Activated CD4-positive, alpha-beta T cell treated with anti-CD3 and anti-CD28 coated beads, Interleukin-2, amount 50 U/mL, for 1 hour (primary cell): ENCODE data around the gene HIP1.
"Not testable (repeated sequence)": the region's sequence is repeated elsewhere in the genome, so short reads cannot be mapped to it uniquely, and the experiment has no call there.

Experiments
- DNase-seq: peaks from one replicate; pipeline ENCODE4 v3.0.0-alpha.2; 2020

HIP1 gene

GRCh38 chr7:75738975-75739795 lies 444 bp upstream of the HIP1 start:
- DNase-seq: peak; percentile 100

GRCh38 chr7:75737856-75738603 lies 711 bp downstream of the HIP1 start:
- DNase-seq: no peak

GRCh38 chr7:75735581-75736350 lies 3.0 kb downstream of the HIP1 start:
- no peak for DNase-seq

- no peak for DNase-seq
Measured at GRCh38 chr7:75734586-75735458, 3.9 kb downstream of the HIP1 start.

- DNase-seq: no peak
Measured at GRCh38 chr7:75732764-75733630, 5.7 kb downstream of the HIP1 start.

GRCh38 chr7:75732016-75732521 lies 6.7 kb downstream of the HIP1 start:
- no peak for DNase-seq

- no peak for DNase-seq
Measured at GRCh38 chr7:75729851-75730274, 8.9 kb downstream of the HIP1 start.

- DNase-seq: peak; percentile 26
Measured at GRCh38 chr7:75727881-75728593, 10.7 kb downstream of the HIP1 start.

- DNase-seq: not testable (repeated sequence)
Measured at GRCh38 chr7:75727351-75727750, 11.4 kb downstream of the HIP1 start.

GRCh38 chr7:75725306-75725705 lies 13.4 kb downstream of the HIP1 start:
- no peak for DNase-seq

GRCh38 chr7:75723444-75723843 lies 15.3 kb downstream of the HIP1 start:
- no peak for DNase-seq

- no peak for DNase-seq
Measured at GRCh38 chr7:75722373-75722772, 16.4 kb downstream of the HIP1 start.

GRCh38 chr7:75721922-75722321 lies 16.8 kb downstream of the HIP1 start:
- DNase-seq: not testable (repeated sequence)

GRCh38 chr7:75721426-75721825 lies 17.3 kb downstream of the HIP1 start:
- DNase-seq: no peak

GRCh38 chr7:75719626-75720025 lies 19.1 kb downstream of the HIP1 start:
- no peak for DNase-seq

GRCh38 chr7:75718390-75719031 lies 20.2 kb downstream of the HIP1 start:
- DNase-seq: no peak

- not testable (repeated sequence) for DNase-seq
Measured at GRCh38 chr7:75717746-75718145, 21.0 kb downstream of the HIP1 start.

- DNase-seq: no peak
Measured at GRCh38 chr7:75716992-75717626, 21.6 kb downstream of the HIP1 start.

- DNase-seq: no peak
Measured at GRCh38 chr7:75715864-75716263, 22.9 kb downstream of the HIP1 start.
